ENCODE results near the gene RDH16. TPM values are rescaled to one million over a fixed set of nuclear protein-coding genes. Genes with fewer than 3 reads are reported as not detected.
"Not testable (repeated sequence)": the region's sequence is repeated elsewhere in the genome, so short reads cannot be mapped to it uniquely, and the experiment has no call there.

The RDH16 gene
- polyA plus RNA-seq, 1 experiment, result 0.06 TPM

GRCh38 chr12:56916296-56916995 is 41.0 kb downstream of the RDH16 start:
- no peak for TF ChIP-seq CTCF (IDR thresholded peaks at IDR 0.05; ENCODE audit: low read depth, low read length)
- no peak overlapping the region for H3K4me3 ChIP-seq (ENCODE audit: low read depth, low read length)
- no peak for DNase-seq (ENCODE audit: low read depth, low spot score)
- ChIA-PET CTCF (no interaction called here), POLR2A (no interaction called here)
- peaks cover 4% of the 10 kb centered on the region for H3K27me3 ChIP-seq (ENCODE audit: control insufficient read depth, insufficient read depth, low read length)
- H3K27ac ChIP-seq (ENCODE audit: low read depth, low read length), result no peak overlapping the region
- H3K9me3 ChIP-seq (ENCODE audit: control insufficient read depth, insufficient read depth, low read length), result no peaks in the 10 kb centered on the region

DNA sequence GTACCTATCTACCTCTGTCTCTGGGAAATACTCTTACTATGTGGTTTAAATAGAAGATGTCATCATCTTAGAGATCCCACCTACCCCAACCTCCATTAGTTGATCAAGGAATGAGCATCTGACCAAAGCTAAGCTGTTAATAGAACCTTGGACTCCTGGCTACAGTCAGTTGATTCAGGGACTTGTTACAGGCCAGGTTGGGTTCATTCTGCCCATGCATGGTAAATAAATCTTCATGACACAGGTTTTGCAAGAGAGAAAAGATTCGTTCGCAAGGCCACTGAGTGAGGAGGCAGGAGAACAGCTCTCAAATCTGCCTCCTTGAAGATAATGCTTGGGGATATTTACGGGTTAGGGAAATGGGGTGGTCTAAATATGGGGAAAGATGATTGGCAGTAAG is 42.7 kb downstream of the RDH16 start:
- POLR2A ChIA-PET, result no interaction called here
- H3K27ac ChIP-seq (ENCODE audit: low read depth, low read length), result no peak overlapping the region
- no peaks in the 10 kb centered on the region for H3K27me3 ChIP-seq (ENCODE audit: control insufficient read depth, insufficient read depth, low read length)
- CTCF ChIA-PET, result no interaction called here
- H3K4me3 ChIP-seq (ENCODE audit: low read depth, low read length), result no peak overlapping the region
- no peak for DNase-seq (ENCODE audit: low read depth, low spot score)
- no peak for TF ChIP-seq CTCF (IDR thresholded peaks at IDR 0.05; ENCODE audit: low read depth, low read length)
- H3K9me3 ChIP-seq (ENCODE audit: control insufficient read depth, insufficient read depth, low read length), result peaks cover under 1% of the 10 kb centered on the region; the same call in 1 of the 2 replicates

- no peak for TF ChIP-seq CTCF (IDR thresholded peaks at IDR 0.05; ENCODE audit: low read depth, low read length)
- Histone ChIP-seq H3K27me3 (ENCODE audit: control insufficient read depth, insufficient read depth, low read length) (no peaks in the 10 kb centered on the region), H3K27ac (ENCODE audit: low read depth, low read length) (no peak overlapping the region), H3K9me3 (ENCODE audit: control insufficient read depth, insufficient read depth, low read length) (peaks cover 5% of the 10 kb centered on the region; the same call in 1 of the 2 replicates), H3K4me3 (ENCODE audit: low read depth, low read length) (no peak overlapping the region)
- DNase-seq (ENCODE audit: low read depth, low spot score), result no peak
- POLR2A ChIA-PET, result no interaction called here
- CTCF ChIA-PET, result no interaction called here
These were observed 43.2 kb downstream of the RDH16 start for GRCh38 chr12:56914256-56914655.

DNA sequence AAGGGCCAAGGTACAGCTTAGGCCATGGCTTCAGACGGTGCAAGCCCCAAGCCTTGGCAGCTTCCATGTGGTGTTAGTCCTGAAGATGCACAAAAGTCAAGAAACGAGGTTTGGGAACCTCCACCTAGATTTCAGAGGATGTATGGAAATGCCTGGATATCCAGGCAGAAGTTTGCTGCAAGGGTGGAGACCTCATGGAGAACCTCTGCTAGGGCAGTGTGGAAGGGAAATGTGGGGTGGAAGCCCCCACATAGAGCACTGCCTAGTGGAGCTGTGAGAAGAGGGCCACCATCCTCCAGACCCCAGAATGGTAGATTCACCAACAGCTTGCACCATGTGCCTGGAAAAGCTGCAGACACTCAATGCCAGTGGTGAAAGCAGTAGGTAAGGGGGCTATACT is 48.0 kb downstream of the RDH16 start:
- H3K27ac ChIP-seq (ENCODE audit: low read depth, low read length); POLR2A ChIA-PET: not testable (repeated sequence)
- CTCF ChIA-PET, result interaction anchor here (0.6 kb wide), 1 partner anchor 367 kb away, joined by 3 read pairs; no protein-coding TSS in a partner anchor

GRCh38 chr12:56908136-56908535 is 49.3 kb downstream of the RDH16 start:
- Histone ChIP-seq H3K9me3 (ENCODE audit: control insufficient read depth, insufficient read depth, low read length) (peaks cover 8% of the 10 kb centered on the region), H3K27ac (ENCODE audit: low read depth, low read length) (no peak overlapping the region), H3K4me3 (ENCODE audit: low read depth, low read length) (no peak overlapping the region), H3K27me3 (ENCODE audit: control insufficient read depth, insufficient read depth, low read length) (peaks cover 2% of the 10 kb centered on the region)
- ChIA-PET POLR2A (no interaction called here), CTCF (no interaction called here)
- TF ChIP-seq CTCF (IDR thresholded peaks at IDR 0.05; ENCODE audit: low read depth, low read length), result no peak
- no peak for DNase-seq (ENCODE audit: low read depth, low spot score)

More for the DNA sequence above, 48.0 kb downstream of the RDH16 start:
- DNase-seq (ENCODE audit: low read depth, low spot score); H3K4me3 ChIP-seq (ENCODE audit: low read depth, low read length); H3K9me3 ChIP-seq (ENCODE audit: control insufficient read depth, insufficient read depth, low read length); H3K27me3 ChIP-seq (ENCODE audit: control insufficient read depth, insufficient read depth, low read length): not testable (repeated sequence)

Data from AG04450 (cell line).